GM23338 (cell line): ENCODE measurements around the gene SPAG16. TPM values are rescaled to one million over a fixed set of nuclear protein-coding genes. Genes with fewer than 3 reads are reported as not detected.

ENCODE experiments used
- CREB1 ChIP-seq: fragments of 250-450 bp; sonication (Bioruptor Pico); IDR thresholded peaks from 2 replicates; pipeline ENCODE4 v1.5.0; 2020; ENCODE audit warnings: low read depth, mild to moderate bottlenecking, moderate library complexity
- ETS1 ChIP-seq: IDR thresholded peaks from 2 replicates; pipeline ENCODE4 v1.6.1; 2016; ENCODE audit warnings: antibody characterized with exemption
- EZH2 ChIP-seq: fragments of 200-600 bp; sonication (generic); IDR thresholded peaks from one replicate; pipeline ENCODE4 v1.8.0; 2017; ENCODE audit warnings: antibody characterized with exemption, mild to moderate bottlenecking, low read depth; ENCODE audit not compliant: unreplicated experiment
- EZH2phosphoT487 ChIP-seq: fragments of 200-600 bp; sonication (generic); IDR thresholded peaks from one replicate; pipeline ENCODE4 v1.8.1; 2018; ENCODE audit warnings: antibody characterized with exemption; ENCODE audit not compliant: unreplicated experiment
- JUNB ChIP-seq: IDR thresholded peaks from one replicate; pipeline ENCODE4 v1.6.1; 2016; ENCODE audit warnings: antibody characterized with exemption; ENCODE audit not compliant: unreplicated experiment
- NANOG ChIP-seq: IDR thresholded peaks from 2 replicates; pipeline ENCODE4 v1.6.1; 2016; ENCODE audit warnings: antibody characterized with exemption, borderline replicate concordance
- POLR2AphosphoS5 ChIP-seq: IDR thresholded peaks from 2 replicates; pipeline ENCODE4 v1.6.1; 2016; ENCODE audit warnings: antibody characterized with exemption, low read depth
- ZNF114 ChIP-seq: fragments of 250-450 bp; sonication (Bioruptor Pico); IDR thresholded peaks from 2 replicates; pipeline ENCODE4 v1.5.0; 2020; ENCODE audit warnings: mild to moderate bottlenecking, moderate library complexity
- ZNF331 ChIP-seq: fragments of 250-450 bp; sonication (Bioruptor Pico); IDR thresholded peaks from 2 replicates; pipeline ENCODE4 v1.5.0; 2020; ENCODE audit warnings: low read depth, mild to moderate bottlenecking, moderate library complexity
- ZNF462 ChIP-seq: fragments of 250-450 bp; sonication (Bioruptor Pico); IDR thresholded peaks from 2 replicates; pipeline ENCODE4 v1.5.0; 2020; ENCODE audit warnings: mild to moderate bottlenecking, moderate library complexity
- microRNA-seq: library from miRNA; unstranded; fragments of <30 nt; microRNA quantifications from one replicate; pipeline ENCODE4, GENCODE V29; 2017
- polyA plus RNA-seq: library from polyadenylated mRNA; unstranded; fragments of >200 nt; fragmentation: Nextera tagmentation; extraction: Ambion mirVana; gene quantifications from 2 replicates; pipeline ENCODE4 v1.2.1, GENCODE V29; 2016
- small RNA-seq: library from RNA; depleted of rRNA; stranded (forward); fragments of <200 nt; gene quantifications from one replicate; pipeline ENCODE3, GENCODE V24; 2014; ENCODE audit warnings: low replicate concordance
- total RNA-seq: library from RNA; depleted of rRNA; stranded (reverse); fragments of >200 nt; shearing (Covaris generic); gene quantifications from 2 replicates; pipeline ENCODE4 v1.2.3, GENCODE V29; 2014; rRNA removed

Gene SPAG16
- total and polyA plus RNA-seq, 2 experiments from 2014 or later, result 19.7 to 47.8 TPM

GRCh38 chr2:214451516-214452275 lies 1167.4 kb downstream of the SPAG16 start (continued):
- TF ChIP-seq ZNF462 (CRISPR knock-in tag) (no peak), ETS1 (no peak), ZNF331 (CRISPR knock-in tag) (no peak), JUNB (no peak), NANOG (no peak), EZH2phosphoT487 (no peak), CREB1 (CRISPR knock-in tag) (no peak), POLR2AphosphoS5 (no peak), ZNF114 (no peak), EZH2 (no peak)

Small RNA genes lying within 50 kb of the gene (microRNA-seq; reads per million reads assigned to microRNA genes)
- not detected for gene MIR4438

Small RNA genes lying within 50 kb of the gene (small RNA-seq; reads per million reads assigned to genes)
- not detected for gene MIR4438

Other genes with a start within 250 kb of the SPAG16 start
- gene IKZF2, start 132.9 kb upstream of the SPAG16 start, total RNA-seq, result 3.1 and 10.1 TPM in 2 replicates
- gene IKZF2, start 132.9 kb upstream of the SPAG16 start, polyA plus RNA-seq, result 2.0 and 2.6 TPM in 2 replicates